Hepatocyte (in vitro differentiated cells): Measurements from ENCODE around the gene CAND1. TPM values are rescaled to one million over a fixed set of nuclear protein-coding genes. Genes with fewer than 3 reads are reported as not detected.

ENCODE experiments used
- DNase-seq: peaks from one replicate; pipeline ENCODE4 v3.0.0-alpha.2; 2016; ENCODE audit warnings: low spot score
- H2AFZ ChIP-seq: fragments of 200-600 bp; sonication (generic); 2 replicates; pipeline ENCODE4 v1.6.0; 2016; ENCODE audit warnings: antibody characterized with exemption, mild to moderate bottlenecking
- H3K27ac ChIP-seq: fragments of 200-600 bp; sonication (generic); 2 replicates; pipeline ENCODE4 v1.5.1; 2016; ENCODE audit warnings: mild to moderate bottlenecking
- H3K27me3 ChIP-seq: fragments of 200-600 bp; sonication (generic); 2 replicates; pipeline ENCODE4 v1.6.1; 2016
- H3K36me3 ChIP-seq: fragments of 200-600 bp; sonication (generic); replicated peaks from 2 replicates; pipeline ENCODE4 v1.5.1; 2016; ENCODE audit warnings: low read depth; ENCODE audit not compliant: insufficient read depth
- H3K4me1 ChIP-seq: fragments of 200-600 bp; sonication (generic); 2 replicates; pipeline ENCODE4 v1.5.1; 2016; ENCODE audit warnings: mild to moderate bottlenecking, moderate library complexity; ENCODE audit not compliant: insufficient read depth
- H3K4me2 ChIP-seq: fragments of 200-600 bp; sonication (generic); 2 replicates; pipeline ENCODE4 v1.6.0; 2016
- H3K4me3 ChIP-seq: fragments of 200-600 bp; sonication (generic); 2 replicates; pipeline ENCODE4 v1.5.1; 2016; ENCODE audit warnings: mild to moderate bottlenecking
- H3K79me2 ChIP-seq: fragments of 200-600 bp; sonication (generic); 2 replicates; pipeline ENCODE4 v1.6.0; 2017; ENCODE audit warnings: mild to moderate bottlenecking
- H3K9me2 ChIP-seq: fragments of 200-600 bp; sonication (generic); replicated peaks from 2 replicates; pipeline ENCODE4 v1.6.0; 2017; ENCODE audit warnings: mild to moderate bottlenecking; ENCODE audit not compliant: insufficient read depth
- H3K9me3 ChIP-seq: fragments of 200-600 bp; sonication (generic); 2 replicates; pipeline ENCODE4 v1.5.1; 2016; ENCODE audit warnings: low read depth, mild to moderate bottlenecking
- H4K20me1 ChIP-seq: fragments of 200-600 bp; sonication (generic); 2 replicates; pipeline ENCODE4 v1.6.0; 2016; ENCODE audit warnings: mild to moderate bottlenecking; ENCODE audit not compliant: insufficient read depth, poor library complexity, severe bottlenecking
- EZH2 ChIP-seq: fragments of 200-600 bp; sonication (generic); IDR thresholded peaks from 2 replicates; pipeline ENCODE4 v1.6.1; 2016; ENCODE audit warnings: antibody characterized with exemption, mild to moderate bottlenecking, borderline replicate concordance
- EZH2phosphoT487 ChIP-seq: fragments of 200-600 bp; sonication (generic); IDR thresholded peaks from one replicate; pipeline ENCODE4 v1.6.1; 2018; ENCODE audit warnings: antibody characterized with exemption, mild to moderate bottlenecking, low read depth, moderate library complexity; ENCODE audit not compliant: unreplicated experiment, severe bottlenecking
- WGBS: methylation state at CpG from one replicate; pipeline ENCODE4 v1.1.6; 2016; ENCODE audit warnings: low lambda C conversion rate; ENCODE audit errors: missing lambda C conversion rate; 5-methylcytosine and 5-hydroxymethylcytosine counted together
- polyA plus RNA-seq: library from polyadenylated mRNA; unstranded; fragments of >200 nt; fragmentation: Nextera tagmentation; extraction: Ambion mirVana; gene quantifications from 2 replicates; pipeline ENCODE4 v1.2.1, GENCODE V29; 2016
- total RNA-seq: library from RNA; depleted of rRNA; stranded (reverse); fragments of >200 nt; gene quantifications from 2 replicates; pipeline ENCODE4 v1.2.3, GENCODE V29; 2014
- TF ChIP-seq, protein P1 (sequence below): fragments of 200-600 bp; sonication (generic); IDR thresholded peaks from 2 replicates; pipeline ENCODE4 v1.5.1; 2016; ENCODE audit warnings: antibody characterized with exemption, mild to moderate bottlenecking; ENCODE audit not compliant: poor library complexity

Gene CAND1
- total and polyA plus RNA-seq, 2 experiments from 2014 or later = 113 to 130 TPM

DNA sequence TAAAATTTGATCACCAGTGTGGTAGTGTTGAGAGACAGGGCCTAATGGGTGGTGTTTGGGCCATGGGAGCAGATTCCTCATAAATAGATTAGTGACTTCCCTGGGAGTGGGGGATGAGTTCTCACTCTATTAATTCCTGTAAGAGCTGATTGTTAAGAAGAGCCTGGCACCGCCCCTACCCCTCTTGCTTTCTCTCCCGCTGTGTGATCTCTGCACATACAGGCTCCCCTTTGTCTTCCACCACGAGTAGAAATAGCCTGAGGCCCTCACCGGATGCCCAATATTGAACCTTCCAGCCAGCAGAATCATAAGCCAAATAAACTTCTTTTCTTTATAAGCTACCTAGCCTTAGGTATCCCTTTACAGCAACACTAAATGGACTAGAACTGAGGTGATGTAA, 31.9 kb upstream of the CAND1 start:
- H4K20me1 ChIP-seq = no peaks in the 10 kb centered on the region
- H3K4me3 ChIP-seq = no peak overlapping the region
- H3K36me3 ChIP-seq = no peaks in the 10 kb centered on the region
- TF ChIP-seq, protein P1, sequence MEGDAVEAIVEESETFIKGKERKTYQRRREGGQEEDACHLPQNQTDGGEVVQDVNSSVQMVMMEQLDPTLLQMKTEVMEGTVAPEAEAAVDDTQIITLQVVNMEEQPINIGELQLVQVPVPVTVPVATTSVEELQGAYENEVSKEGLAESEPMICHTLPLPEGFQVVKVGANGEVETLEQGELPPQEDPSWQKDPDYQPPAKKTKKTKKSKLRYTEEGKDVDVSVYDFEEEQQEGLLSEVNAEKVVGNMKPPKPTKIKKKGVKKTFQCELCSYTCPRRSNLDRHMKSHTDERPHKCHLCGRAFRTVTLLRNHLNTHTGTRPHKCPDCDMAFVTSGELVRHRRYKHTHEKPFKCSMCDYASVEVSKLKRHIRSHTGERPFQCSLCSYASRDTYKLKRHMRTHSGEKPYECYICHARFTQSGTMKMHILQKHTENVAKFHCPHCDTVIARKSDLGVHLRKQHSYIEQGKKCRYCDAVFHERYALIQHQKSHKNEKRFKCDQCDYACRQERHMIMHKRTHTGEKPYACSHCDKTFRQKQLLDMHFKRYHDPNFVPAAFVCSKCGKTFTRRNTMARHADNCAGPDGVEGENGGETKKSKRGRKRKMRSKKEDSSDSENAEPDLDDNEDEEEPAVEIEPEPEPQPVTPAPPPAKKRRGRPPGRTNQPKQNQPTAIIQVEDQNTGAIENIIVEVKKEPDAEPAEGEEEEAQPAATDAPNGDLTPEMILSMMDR = no peak
- no peak for TF ChIP-seq EZH2
- no peak for TF ChIP-seq EZH2phosphoT487
- H3K4me1 ChIP-seq = no peaks in the 10 kb centered on the region
- H3K27me3 ChIP-seq = no peaks in the 10 kb centered on the region
- H3K9me2 ChIP-seq = no peaks in the 10 kb centered on the region
- 41% methylated on average over 4 of the region's 4 CpGs for WGBS
- DNase-seq = no peak
- no peak overlapping the region for H2AFZ ChIP-seq
- H3K27ac ChIP-seq = no peak overlapping the region
- no peak overlapping the region for H3K4me2 ChIP-seq
- peaks cover 4% of the 10 kb centered on the region for H3K9me3 ChIP-seq
- no peaks in the 10 kb centered on the region for H3K79me2 ChIP-seq

DNA sequence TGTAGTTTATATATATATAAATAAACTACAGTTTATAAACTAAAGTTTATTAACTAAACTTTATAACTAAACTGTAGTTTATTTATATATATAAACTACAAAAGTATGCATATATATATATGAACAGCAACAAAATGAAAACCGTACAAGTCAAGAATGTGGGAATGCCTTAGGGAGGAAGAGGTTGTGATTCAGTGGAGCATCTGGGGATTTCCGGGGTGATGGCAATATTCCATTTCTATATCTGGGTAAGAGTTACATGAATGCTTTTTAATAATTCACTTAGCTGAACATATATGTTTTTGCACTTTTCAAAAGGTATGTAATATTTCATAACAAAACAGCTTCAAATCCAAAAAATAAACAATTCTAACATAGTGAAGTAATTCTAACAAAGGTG, 30.1 kb upstream of the CAND1 start:
- Histone ChIP-seq H4K20me1 (no peaks in the 10 kb centered on the region), H3K27ac (no peak overlapping the region), H3K27me3 (no peaks in the 10 kb centered on the region), H3K9me2 (no peaks in the 10 kb centered on the region), H3K4me1 (no peaks in the 10 kb centered on the region), H3K79me2 (no peaks in the 10 kb centered on the region), H3K36me3 (no peaks in the 10 kb centered on the region), H3K4me3 (no peak overlapping the region), H3K4me2 (no peak overlapping the region), H2AFZ (no peak overlapping the region), H3K9me3 (peaks cover 4% of the 10 kb centered on the region)
- no peak for DNase-seq
- no peak for TF ChIP-seq EZH2
- TF ChIP-seq EZH2phosphoT487 = no peak
- TF ChIP-seq, protein P1 = no peak
- 74% methylated on average over 2 of the region's 2 CpGs for WGBS

DNA sequence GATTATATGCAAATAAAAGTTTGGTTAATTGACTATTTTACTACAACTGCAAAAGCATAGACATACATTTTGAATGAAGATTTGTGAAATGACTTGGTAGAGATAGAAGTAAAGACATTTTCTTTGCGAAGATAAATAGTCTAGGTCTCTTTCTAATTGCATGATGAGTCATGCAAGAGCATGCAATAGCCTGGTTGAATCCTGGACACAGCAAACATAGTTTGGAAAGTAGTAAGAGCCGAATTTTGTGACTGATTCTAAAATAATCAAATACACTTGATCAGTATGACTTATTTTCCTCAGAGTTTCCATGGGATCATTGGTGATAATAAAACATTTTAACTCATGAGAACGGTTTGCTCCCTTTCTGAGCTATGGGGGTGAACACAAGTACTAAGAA, 27.7 kb upstream of the CAND1 start:
- no peak for DNase-seq
- WGBS = 69% methylated on average over 3 of the region's 3 CpGs
- Histone ChIP-seq H3K4me1 (no peaks in the 10 kb centered on the region), H3K9me2 (no peaks in the 10 kb centered on the region), H3K27me3 (no peaks in the 10 kb centered on the region), H3K4me2 (no peak overlapping the region), H3K9me3 (no peaks in the 10 kb centered on the region), H3K36me3 (no peaks in the 10 kb centered on the region), H3K79me2 (no peaks in the 10 kb centered on the region), H2AFZ (no peak overlapping the region), H3K4me3 (no peak overlapping the region), H4K20me1 (no peaks in the 10 kb centered on the region), H3K27ac (no peak overlapping the region)
- TF ChIP-seq EZH2 = no peak
- TF ChIP-seq, protein P1 = no peak
- no peak for TF ChIP-seq EZH2phosphoT487

DNA sequence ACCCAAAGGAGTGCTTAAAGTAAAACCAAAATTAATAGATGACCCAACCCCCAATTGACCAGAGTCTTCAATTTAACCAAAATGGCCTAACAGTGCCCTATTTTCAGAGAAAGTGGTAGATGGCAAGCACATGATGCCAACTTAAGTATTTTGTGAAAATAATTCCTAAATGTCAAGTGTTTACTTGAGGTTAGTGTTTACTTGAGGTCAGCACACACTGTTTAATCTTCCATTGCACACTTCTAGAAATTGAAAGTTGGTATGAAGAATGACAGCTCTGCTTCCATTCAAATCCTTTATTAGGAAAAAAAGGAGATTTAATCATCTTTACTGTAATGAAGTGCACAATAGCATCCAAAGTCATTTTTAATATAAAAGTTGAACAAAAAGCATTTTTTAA, 25.9 kb upstream of the CAND1 start:
- no peak for TF ChIP-seq EZH2phosphoT487
- TF ChIP-seq, protein P1 = no peak
- TF ChIP-seq EZH2 = no peak
- Histone ChIP-seq H2AFZ (no peak overlapping the region), H3K9me3 (no peaks in the 10 kb centered on the region), H3K4me1 (no peaks in the 10 kb centered on the region), H3K9me2 (no peaks in the 10 kb centered on the region), H3K36me3 (no peaks in the 10 kb centered on the region), H4K20me1 (no peaks in the 10 kb centered on the region), H3K4me2 (no peak overlapping the region), H3K4me3 (no peak overlapping the region), H3K27ac (no peak overlapping the region), H3K79me2 (no peaks in the 10 kb centered on the region), H3K27me3 (no peaks in the 10 kb centered on the region)
- no peak for DNase-seq
